CD14-positive monocyte (primary cell): ENCODE measurements around the gene DIS3L. TPM values are rescaled to one million over a fixed set of nuclear protein-coding genes. Genes with fewer than 3 reads are reported as not detected.

ENCODE experiments used
- DNase-seq, 3 donors: peaks; one replicate each; pipeline ENCODE4 v3.0.0-alpha.2; 2011 to 2022
- H2AFZ ChIP-seq: 2 replicates; pipeline ENCODE4 v1.6.0; 2012; ENCODE audit warnings: mild to moderate bottlenecking, low read depth, low read length, inconsistent platforms; ENCODE audit not compliant: insufficient read depth, poor library complexity, severe bottlenecking
- H3K27ac ChIP-seq, 2 donors: 1 replicate in 1 of 2; 2 replicates in 1 of 2; pipeline ENCODE4 v1.5.1; 2012 to 2013; ENCODE audit warnings: low read length in 2 of 2, control low read depth in 1 of 2, inconsistent platforms in 1 of 2, low read depth in 1 of 2, mild to moderate bottlenecking in 1 of 2
- H3K27me3 ChIP-seq, 2 donors: one replicate each; pipeline versions ENCODE4 v1.6.0 to v1.6.1; 2011 to 2013; ENCODE audit warnings: low read length in 2 of 2; ENCODE audit not compliant: control insufficient read depth in 2 of 2, insufficient read depth in 2 of 2
- H3K36me3 ChIP-seq, 2 donors: replicated peaks in 1 of 2; 1 replicate in 1 of 2; 2 replicates in 1 of 2; pipeline versions ENCODE4 v1.5.1 to v1.6.1; 2012 to 2013; ENCODE audit warnings: low read length in 2 of 2, control low read depth in 1 of 2, inconsistent platforms in 1 of 2, mild to moderate bottlenecking in 1 of 2; ENCODE audit not compliant: insufficient read depth in 2 of 2, control insufficient read depth in 1 of 2
- H3K4me1 ChIP-seq, 2 donors: 1 replicate in 1 of 2; 2 replicates in 1 of 2; pipeline versions ENCODE4 v1.5.1 to v1.6.1; 2012 to 2013; ENCODE audit warnings: low read length in 2 of 2, control low read depth in 1 of 2, inconsistent platforms in 1 of 2, mild to moderate bottlenecking in 1 of 2, moderate library complexity in 1 of 2; ENCODE audit not compliant: insufficient read depth in 2 of 2, control insufficient read depth in 1 of 2
- H3K4me2 ChIP-seq: replicated peaks from 2 replicates; pipeline ENCODE3; 2012; ENCODE audit warnings: low read length, moderate library complexity, mild to moderate bottlenecking; ENCODE audit not compliant: poor library complexity, severe bottlenecking; ENCODE audit errors: extremely low read depth
- H3K4me3 ChIP-seq, 3 experiments: fragments of 200-600 bp in 1 of 3; sonication (generic) in 1 of 3; replicated peaks in 1 of 3; 1 replicate in 2 of 3; 2 replicates in 1 of 3; pipeline ENCODE4 v1.5.1; 2011 to 2013; ENCODE audit warnings: low read length in 3 of 3, mild to moderate bottlenecking in 3 of 3, control low read depth in 2 of 3, low read depth in 2 of 3, inconsistent platforms in 1 of 3, moderate library complexity in 1 of 3
- H3K79me2 ChIP-seq: 2 replicates; pipeline ENCODE4 v1.6.0; 2012; ENCODE audit warnings: mild to moderate bottlenecking, control low read depth, inconsistent platforms, low read length, moderate library complexity; ENCODE audit not compliant: insufficient read depth
- H3K9ac ChIP-seq: 2 replicates; pipeline ENCODE4 v1.6.0; 2017; ENCODE audit warnings: low read length, mild to moderate bottlenecking; ENCODE audit not compliant: insufficient read depth, poor library complexity, severe bottlenecking
- H3K9me3 ChIP-seq, 2 donors: replicated peaks in 1 of 2; 1 replicate in 1 of 2; 2 replicates in 1 of 2; pipeline versions ENCODE4 v1.5.1 to v1.6.1; 2012 to 2013; ENCODE audit warnings: low read length in 2 of 2, control low read depth in 1 of 2; ENCODE audit not compliant: control insufficient read depth in 1 of 2, insufficient read depth in 1 of 2
- H4K20me1 ChIP-seq: 2 replicates; pipeline ENCODE4 v1.6.0; 2012; ENCODE audit warnings: mild to moderate bottlenecking, low read length, control low read depth, moderate library complexity; ENCODE audit not compliant: insufficient read depth
- H3K27ac Mint-ChIP-seq, 7 donors: one replicate each; pipeline ENCODE4 v1.8.0; 2020; ENCODE audit warnings: mild to moderate bottlenecking in 7 of 7, mixed read lengths in 7 of 7, moderate library complexity in 6 of 7, inconsistent platforms in 2 of 7
- H3K27me3 Mint-ChIP-seq, 3 donors: one replicate each; pipeline ENCODE4 v1.8.0; 2021 to 2022; ENCODE audit warnings: low read depth in 3 of 3, mild to moderate bottlenecking in 3 of 3, mixed read lengths in 3 of 3, moderate library complexity in 3 of 3, inconsistent platforms in 1 of 3
- H3K36me3 Mint-ChIP-seq, 2 donors: one replicate each; pipeline ENCODE4 v1.8.0; 2020; ENCODE audit warnings: mixed read lengths in 2 of 2, inconsistent platforms in 1 of 2, mild to moderate bottlenecking in 1 of 2
- H3K4me1 Mint-ChIP-seq: one replicate; pipeline ENCODE4 v1.8.0; 2020; ENCODE audit warnings: mild to moderate bottlenecking, mixed read lengths
- H3K4me3 Mint-ChIP-seq, 2 donors: one replicate each; pipeline ENCODE4 v1.8.0; 2020; ENCODE audit warnings: mild to moderate bottlenecking in 2 of 2, mixed read lengths in 2 of 2, moderate library complexity in 1 of 2
- H3K9me3 Mint-ChIP-seq, 7 donors: one replicate each; pipeline ENCODE4 v1.8.0; 2020 to 2022; ENCODE audit warnings: mixed read lengths in 7 of 7, mild to moderate bottlenecking in 6 of 7, moderate library complexity in 6 of 7, inconsistent platforms in 2 of 7
- WGBS: methylation state at CpG from one replicate; pipeline ENCODE4 v1.1.5; 2013; ENCODE audit warnings: missing lambda C conversion rate; ENCODE audit not compliant: insufficient coverage; 5-methylcytosine and 5-hydroxymethylcytosine counted together
- intact Hi-C, 2 donors: fragments of 100-400 bp; cut with micrococcal nuclease; formaldehyde crosslinking; loops; one replicate each; pipeline versions ENCODE4 v1.15.0 to v1.15.1; 2023
- polyA plus RNA-seq, 3 donors: library from polyadenylated mRNA; depleted of rRNA in 1 of 3; unstranded in 2 of 3; stranded (reverse) in 1 of 3; fragments of 300-500 nt in 2 of 3; fragments of >200 nt in 1 of 3; fragmentation: Illumina TruSeq in 2 of 3; gene quantifications; 1 replicate in 2 of 3; 2 replicates in 1 of 3; pipeline ENCODE4 v1.2.3, GENCODE V29; 2012 to 2021
- TF ChIP-seq, protein P1 (sequence below): fragments of 200-600 bp; IDR thresholded peaks from one replicate; pipeline ENCODE4 v1.8.0; 2022; ENCODE audit warnings: antibody characterized with exemption, mild to moderate bottlenecking

DIS3L gene
- polyA plus RNA-seq, 3 donors: 13.2 to 17.0 (median 13.6) TPM

DNA sequence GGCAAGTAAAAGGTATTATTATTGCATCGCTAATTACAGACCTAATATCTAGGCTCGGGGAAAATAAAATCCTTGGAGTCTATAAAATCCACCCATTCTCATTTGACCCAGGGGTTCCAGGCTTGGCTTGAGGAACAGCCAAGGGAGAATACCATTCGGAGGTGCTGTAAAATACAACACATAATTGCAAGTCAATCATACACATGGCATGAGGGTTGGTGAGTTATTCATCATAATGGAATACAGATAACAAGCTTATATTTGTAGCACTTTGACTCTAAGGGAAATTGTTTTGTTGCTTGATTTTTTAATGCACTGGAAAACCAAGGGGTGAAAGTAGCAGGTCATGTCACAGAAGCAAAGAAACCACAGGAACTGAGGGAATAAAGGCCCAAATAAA lies 16.8 kb upstream of the DIS3L start:
- H3K36me3 ChIP-seq: no peaks in the 10 kb centered on the region
- peaks cover 6% of the 10 kb centered on the region for H3K4me1 Mint-ChIP-seq
- TF ChIP-seq, protein P1, sequence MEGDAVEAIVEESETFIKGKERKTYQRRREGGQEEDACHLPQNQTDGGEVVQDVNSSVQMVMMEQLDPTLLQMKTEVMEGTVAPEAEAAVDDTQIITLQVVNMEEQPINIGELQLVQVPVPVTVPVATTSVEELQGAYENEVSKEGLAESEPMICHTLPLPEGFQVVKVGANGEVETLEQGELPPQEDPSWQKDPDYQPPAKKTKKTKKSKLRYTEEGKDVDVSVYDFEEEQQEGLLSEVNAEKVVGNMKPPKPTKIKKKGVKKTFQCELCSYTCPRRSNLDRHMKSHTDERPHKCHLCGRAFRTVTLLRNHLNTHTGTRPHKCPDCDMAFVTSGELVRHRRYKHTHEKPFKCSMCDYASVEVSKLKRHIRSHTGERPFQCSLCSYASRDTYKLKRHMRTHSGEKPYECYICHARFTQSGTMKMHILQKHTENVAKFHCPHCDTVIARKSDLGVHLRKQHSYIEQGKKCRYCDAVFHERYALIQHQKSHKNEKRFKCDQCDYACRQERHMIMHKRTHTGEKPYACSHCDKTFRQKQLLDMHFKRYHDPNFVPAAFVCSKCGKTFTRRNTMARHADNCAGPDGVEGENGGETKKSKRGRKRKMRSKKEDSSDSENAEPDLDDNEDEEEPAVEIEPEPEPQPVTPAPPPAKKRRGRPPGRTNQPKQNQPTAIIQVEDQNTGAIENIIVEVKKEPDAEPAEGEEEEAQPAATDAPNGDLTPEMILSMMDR: no peak
- peaks cover 0 to 3% (median 0%) of the 10 kb centered on the region in 7 donors for H3K9me3 Mint-ChIP-seq
- H3K27ac ChIP-seq: no peak overlapping the region
- H3K27me3 ChIP-seq: no peaks in the 10 kb centered on the region
- H3K27ac Mint-ChIP-seq: no peak overlapping the region
- H3K4me2 ChIP-seq: no peak overlapping the region
- no peaks in the 10 kb centered on the region for H3K79me2 ChIP-seq
- 100% methylated on average over 1 of the region's 3 CpGs for WGBS
- peaks cover 2 to 8% (median 4%) of the 10 kb centered on the region in 3 donors for H3K27me3 Mint-ChIP-seq
- DNase-seq: no peak
- intact Hi-C loops: no loop called here
- no peak overlapping the region for H3K4me3 Mint-ChIP-seq
- H3K9ac ChIP-seq: no peak overlapping the region
- H3K9me3 ChIP-seq: no peaks in the 10 kb centered on the region
- no peaks in the 10 kb centered on the region for H3K4me1 ChIP-seq
- no peaks in the 10 kb centered on the region for H4K20me1 ChIP-seq
- H2AFZ ChIP-seq: no peak overlapping the region
- no peak overlapping the region for H3K4me3 ChIP-seq
- no peaks in the 10 kb centered on the region for H3K36me3 Mint-ChIP-seq

GRCh38 chr15:66278056-66278455 lies 15.3 kb upstream of the DIS3L start:
- Histone ChIP-seq H4K20me1 (no peaks in the 10 kb centered on the region), H3K36me3 (no peaks in the 10 kb centered on the region), H3K9ac (no peak overlapping the region), H3K27ac (no peak overlapping the region), H3K4me1 (no peaks in the 10 kb centered on the region), H2AFZ (no peak overlapping the region), H3K4me3 (no peak overlapping the region), H3K9me3 (no peaks in the 10 kb centered on the region), H3K79me2 (no peaks in the 10 kb centered on the region), H3K27me3 (no peaks in the 10 kb centered on the region), H3K4me2 (no peak overlapping the region)
- no peaks in the 10 kb centered on the region for H3K36me3 Mint-ChIP-seq
- WGBS: 92% methylated on average over 6 of the region's 6 CpGs
- peaks cover 6% of the 10 kb centered on the region for H3K4me1 Mint-ChIP-seq
- no peak overlapping the region for H3K27ac Mint-ChIP-seq
- TF ChIP-seq, protein P1: no peak
- H3K27me3 Mint-ChIP-seq: peaks cover 2 to 6% (median 4%) of the 10 kb centered on the region in 3 donors
- peaks cover 0 to 3% (median 0%) of the 10 kb centered on the region in 7 donors for H3K9me3 Mint-ChIP-seq
- intact Hi-C loops: no loop called here
- DNase-seq: no peak
- no peak overlapping the region for H3K4me3 Mint-ChIP-seq
